Loucy (cell line): ENCODE data around the gene NMNAT2.

Source experiments
- CTCF ChIP-seq: fragments of 200-600 bp; sonication (generic); conservative IDR thresholded peaks from 2 replicates; pipeline ENCODE4 v1.5.1; 2014; ENCODE audit warnings: mild to moderate bottlenecking, antibody characterized with exemption, low read length
- EZH2phosphoT487 ChIP-seq: fragments of 200-600 bp; IDR thresholded peaks from 2 replicates; pipeline ENCODE4 v1.6.1; 2018; ENCODE audit warnings: antibody characterized with exemption, mild to moderate bottlenecking, moderate library complexity, borderline replicate concordance

- TF ChIP-seq CTCF, result no peak
- no peak for TF ChIP-seq EZH2phosphoT487
Observed at GRCh38 chr1:183313063-183313462, 105.1 kb downstream of the NMNAT2 start.
